Heart left ventricle (tissue), 16 donors: ENCODE data around the gene SOS1. TPM values are rescaled to one million over a fixed set of nuclear protein-coding genes. Genes with fewer than 3 reads are reported as not detected.

Source experiments
- ATAC-seq, 4 donors: fragments of 200-7000 bp; cut with Tn5 transposase; one replicate each; pipeline ENCODE4 v1.9.1; 2020 to 2022; ENCODE audit warnings: moderate library complexity in 4 of 4, mild to moderate bottlenecking in 3 of 4, moderate number of reproducible peaks in 1 of 4
- DNase-seq, 5 donors: peaks; one replicate each; pipeline ENCODE4 v3.0.0-alpha.2; 2020
- H3K27ac ChIP-seq, 12 donors: fragments of 200-600 bp; sonication (generic) in 4 of 12; one replicate each; pipeline versions ENCODE4 v1.5.0 to v1.8.0; 2016 to 2022; ENCODE audit warnings: mild to moderate bottlenecking in 2 of 12
- H3K27me3 ChIP-seq, 9 donors: fragments of 200-600 bp; sonication (generic) in 2 of 9; one replicate each; pipeline versions ENCODE4 v1.5.1 to v1.8.0; 2016 to 2022; ENCODE audit warnings: mild to moderate bottlenecking in 3 of 9
- H3K36me3 ChIP-seq, 9 donors: fragments of 200-600 bp; sonication (generic) in 2 of 9; one replicate each; pipeline versions ENCODE4 v1.5.0 to v1.8.0; 2018 to 2022; ENCODE audit warnings: mild to moderate bottlenecking in 2 of 9
- H3K4me1 ChIP-seq, 12 donors: fragments of 200-600 bp; sonication (generic) in 4 of 12; one replicate each; pipeline versions ENCODE4 v1.5.0 to v1.8.0; 2016 to 2022; ENCODE audit warnings: mild to moderate bottlenecking in 3 of 12
- H3K4me3 ChIP-seq, 12 donors: fragments of 200-600 bp; sonication (generic) in 4 of 12; one replicate each; pipeline versions ENCODE4 v1.5.0 to v1.8.0; 2017 to 2022; ENCODE audit warnings: mild to moderate bottlenecking in 9 of 12, moderate library complexity in 4 of 12
- H3K9me3 ChIP-seq, 12 donors: fragments of 200-600 bp; sonication (generic) in 4 of 12; one replicate each; pipeline versions ENCODE4 v1.5.0 to v1.8.0; 2016 to 2022; ENCODE audit warnings: mild to moderate bottlenecking in 1 of 12
- CTCF ChIP-seq, 12 donors: fragments of 200-600 bp; sonication (generic) in 4 of 12; IDR thresholded peaks; one replicate each; pipeline versions ENCODE4 v1.5.0 to v1.8.0; 2018 to 2022; ENCODE audit warnings: antibody characterized with exemption in 12 of 12, mild to moderate bottlenecking in 5 of 12
- POLR2A ChIP-seq, 2 donors: fragments of 450-650 bp; IDR thresholded peaks; one replicate each; pipeline ENCODE4 v1.6.1; 2017; ENCODE audit warnings: antibody characterized with exemption in 2 of 2, mild to moderate bottlenecking in 2 of 2, moderate library complexity in 2 of 2
- WGBS, 4 donors: extraction: QIAGEN DNeasy Blood & Tissue Kit in 2 of 4; methylation state at CpG; one replicate each; pipeline versions ENCODE4 v1.1.5 to v1.1.7; 2013 to 2018; 5-methylcytosine and 5-hydroxymethylcytosine counted together
- intact Hi-C, 10 donors: fragments of 100-400 bp; cut with DNase I; formaldehyde crosslinking; loops; one replicate each; pipeline versions ENCODE4 v1.11.1 to v1.14.2; 2022
- polyA plus RNA-seq, 2 donors: library from polyadenylated mRNA; stranded (reverse); fragments of 200-250 nt; gene quantifications; one replicate each; pipeline ENCODE4 v1.2.3, GENCODE V29; 2013
- total RNA-seq, 9 donors: library from RNA; depleted of rRNA in 2 of 9; stranded (reverse); fragments of >200 nt in 2 of 9; fragmentation: NEBNext Ultra II Directional in 3 of 9; extraction: Animal tissue kit (Norgen Biotek cat#: 25700) in 3 of 9; gene quantifications; one replicate each; pipeline versions ENCODE4 v1.1.0 to v1.2.4, GENCODE V29; 2016 to 2023
- donor health status: ischemic (EF 13 %, LVEDD 7.1; RV severe dilation, severe dysfunction).
- donor health status: healthy with polysubstance abuse.
- donor health status: DM: no; HTN: yes; CAD: no.
- donor health status: DM: no; HTN: no; CAD: no.
- donor health status: ischemic (EF 25% LVEDD 6.9; RV normal size, moderate dysfunction).
- donor health status: ischemic (EF 25% LVEDD 5.7; RV mildly dilated, moderate dysfunction).
- donor health status: healthy.
- donor health status: DM: yes; HTN: yes; CAD: no.
- donor health status: ischemic (EF 35%, LVEDD 5.7; RV mildly dilated, moderate dysfunction).
- donor health status: nonischemic (EF 11% LVEDD 7.7; RV severe dilation, severe dysfunction).
- donor health status: DM: yes; HTN: yes; CAD: no.
- donor health status: PGD.
- donor health status: ischemic (EF 29% LVEDD 5.4; RV normal size, mild dysfunction).
- donor health status: nonischemic (EF 23%, LVEDD 6.1; RV moderate dilation, normal function).

Gene SOS1
- total and polyA plus RNA-seq, 11 donors: 4.7 to 54.5 (median 24.8) TPM

GRCh38 chr2:39133215-39133851 is 12.5 kb upstream of the SOS1 start:
- no peak overlapping the region for H3K27ac ChIP-seq
- H3K36me3 ChIP-seq: no peaks in the 10 kb centered on the region
- H3K27me3 ChIP-seq: no peaks in the 10 kb centered on the region
- no peaks in the 10 kb centered on the region for H3K9me3 ChIP-seq
- DNase-seq: no peak
- TF ChIP-seq POLR2A (IDR thresholded peaks at IDR 0.05): no peak
- TF ChIP-seq CTCF (IDR thresholded peaks at IDR 0.05): no peak
- whole genome bisulfite sequencing, 4 donors: 83 to 89% (median 87%) methylated on average over 3 of the region's 3 CpGs
- no peak overlapping the region for H3K4me3 ChIP-seq
- H3K4me1 ChIP-seq: peaks cover 0 to 23% (median 0%) of the 10 kb centered on the region in 12 donors
- intact Hi-C loops: no loop called here
- ATAC-seq: no peak

- peak overlapping the region in 1 of 12 donors; percentile 77 for H3K27ac ChIP-seq
- ATAC-seq (no peak), DNase-seq (no peak)
- H3K27me3 ChIP-seq: no peaks in the 10 kb centered on the region
- peaks cover 0 to 39% (median 0%) of the 10 kb centered on the region in 12 donors for H3K4me1 ChIP-seq
- no peaks in the 10 kb centered on the region for H3K36me3 ChIP-seq
- WGBS, 4 donors: 79 to 91% (median 90%) methylated on average over 1 of the region's 1 CpG
- no peak for TF ChIP-seq POLR2A (IDR thresholded peaks at IDR 0.05)
- no peak for TF ChIP-seq CTCF (IDR thresholded peaks at IDR 0.05)
- H3K9me3 ChIP-seq: no peaks in the 10 kb centered on the region
- no peak overlapping the region for H3K4me3 ChIP-seq
- intact Hi-C loops: loop anchor here in 1 of 10 donors (5.0 kb wide), 1 partner anchor 98 kb away; no protein-coding TSS in a partner anchor
Observed at GRCh38 chr2:39128919-39129391, 8.1 kb upstream of the SOS1 start.

- no peak overlapping the region for H3K4me3 ChIP-seq
- no peaks in the 10 kb centered on the region for H3K36me3 ChIP-seq
- DNase-seq: no peak
- peak overlapping the region in 1 of 12 donors; percentile 77 for H3K27ac ChIP-seq
- H3K27me3 ChIP-seq: no peaks in the 10 kb centered on the region
- ATAC-seq: no peak
- 67 to 95% (median 73%) methylated on average over 1 of the region's 1 CpG for WGBS, 4 donors
- H3K4me1 ChIP-seq: peaks cover 0 to 46% (median 8%) of the 10 kb centered on the region in 12 donors
- intact Hi-C loops: loop anchor here in 1 of 10 donors (5.0 kb wide), 1 partner anchor 99 kb away; no protein-coding TSS in a partner anchor
- no peak for TF ChIP-seq CTCF (IDR thresholded peaks at IDR 0.05)
- TF ChIP-seq POLR2A (IDR thresholded peaks at IDR 0.05): no peak
- H3K9me3 ChIP-seq: no peaks in the 10 kb centered on the region
Observed at GRCh38 chr2:39127973-39128372, 7.1 kb upstream of the SOS1 start.

GRCh38 chr2:39124746-39125057 is 3.9 kb upstream of the SOS1 start:
- Histone ChIP-seq H3K36me3 (no peaks in the 10 kb centered on the region), H3K27me3 (no peaks in the 10 kb centered on the region), H3K27ac (peak overlapping the region; percentile 82 to 96 (median 92)), H3K4me3 (peak overlapping the region; percentile 37 to 94 (median 76)), H3K4me1 (peaks cover 0 to 52% (median 18%) of the 10 kb centered on the region in 12 donors), H3K9me3 (no peaks in the 10 kb centered on the region)
- TF ChIP-seq POLR2A (IDR thresholded peaks at IDR 0.05) (no peak), CTCF (IDR thresholded peaks at IDR 0.05) (peak in 1 of 12 donors; percentile 4)
- 1% methylated on average over 10 of the region's 10 CpGs for WGBS, 4 donors
- DNase-seq (peak in 3 of 5 donors; percentile 36 to 41 (median 40)), ATAC-seq (peak in 2 of 4 donors; percentile 3 to 14)
- intact Hi-C loops: loop anchor here in 8 of 10 donors (2.0 to 5.0 kb wide), 4 partner anchors 66 to 522 kb away; partner anchors contain the start of gene HNRNPLL (in 1 of the 8)
